ENCODE data around the gene BZW1.

BZW1 gene

DNA sequence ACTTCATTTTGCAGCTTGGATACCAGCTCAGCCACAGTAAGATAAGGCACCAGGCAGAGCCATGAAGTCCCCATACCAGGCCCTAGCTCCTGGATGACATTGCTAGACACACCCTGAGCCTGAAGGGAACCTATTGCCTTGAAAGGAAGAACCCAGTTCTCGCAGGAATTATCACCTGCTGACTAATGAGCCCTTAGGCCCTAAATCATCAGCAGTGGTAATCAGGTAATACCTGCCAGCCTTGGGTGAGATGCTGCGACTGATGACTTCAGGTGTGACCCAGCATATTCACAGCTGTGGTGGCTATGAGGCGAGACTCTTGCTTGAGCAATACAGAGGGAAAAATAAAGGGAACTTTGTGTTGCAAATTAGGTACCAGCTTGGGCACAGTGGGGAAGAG is 27.8 kb downstream of the BZW1 start:
- DNase-seq (ENCODE audit: low read depth), result no peak

- no peak for DNase-seq (ENCODE audit: low read depth)
These were observed 32.6 kb downstream of the BZW1 start for GRCh38 chr2:200843993-200844948.

DNA sequence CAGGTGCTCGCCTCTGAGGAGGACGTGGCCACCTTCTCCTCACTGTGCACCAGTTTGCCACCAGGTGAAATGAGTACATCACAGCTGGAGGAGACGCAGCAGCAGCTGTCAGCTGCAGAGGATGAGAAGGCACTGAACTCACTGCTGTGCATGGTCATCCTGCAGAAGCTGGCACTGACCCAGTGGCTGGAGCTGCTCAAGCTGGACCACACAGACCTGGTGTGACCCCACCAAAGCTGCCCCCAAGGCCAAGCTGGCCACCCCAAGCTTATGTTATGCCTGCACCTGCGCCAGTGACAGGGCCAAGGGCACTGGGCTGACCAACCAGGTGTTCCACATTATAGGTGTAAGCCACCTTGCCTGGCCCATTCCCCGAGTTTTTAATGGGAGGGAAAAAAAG is 33.5 kb downstream of the BZW1 start:
- no peak for DNase-seq (ENCODE audit: low read depth)

DNA sequence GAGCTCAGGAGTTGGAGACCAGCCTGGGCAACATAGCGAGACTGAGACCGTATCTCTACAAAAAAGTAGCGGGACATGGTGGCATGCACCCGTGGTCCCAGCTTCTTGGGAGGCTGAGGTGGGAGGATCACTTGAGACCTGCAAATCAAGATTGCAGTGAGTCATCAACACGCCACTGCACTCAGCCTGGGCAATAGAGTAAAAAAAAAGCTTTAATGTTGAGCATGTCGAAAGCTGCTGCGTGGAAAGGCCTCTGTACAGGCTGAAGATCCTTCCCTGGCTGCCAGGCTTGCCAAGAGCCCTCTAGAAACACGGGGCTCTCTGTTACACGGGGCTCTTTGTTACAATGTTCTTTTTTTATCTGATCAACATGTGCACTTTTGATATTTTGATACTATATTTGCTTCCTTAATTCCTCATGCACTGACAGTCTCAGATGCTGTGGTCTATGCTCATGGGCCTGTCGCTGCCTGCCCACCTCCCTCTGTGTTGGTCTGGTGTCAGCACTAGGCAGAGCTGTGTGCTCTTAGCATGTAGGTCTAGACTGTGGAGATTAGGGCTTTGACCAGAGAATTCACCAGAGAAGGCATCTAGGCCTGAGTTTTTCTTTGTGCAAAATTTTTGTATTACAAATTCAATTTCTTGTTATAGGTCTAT is 34.1 kb downstream of the BZW1 start:
- DNase-seq (ENCODE audit: low read depth), result no peak

GRCh38 chr2:200847269-200847668 is 35.6 kb downstream of the BZW1 start:
- DNase-seq (ENCODE audit: low read depth), result no peak

GRCh38 chr2:200847939-200848338 is 36.2 kb downstream of the BZW1 start:
- DNase-seq (ENCODE audit: low read depth), result no peak

DNA sequence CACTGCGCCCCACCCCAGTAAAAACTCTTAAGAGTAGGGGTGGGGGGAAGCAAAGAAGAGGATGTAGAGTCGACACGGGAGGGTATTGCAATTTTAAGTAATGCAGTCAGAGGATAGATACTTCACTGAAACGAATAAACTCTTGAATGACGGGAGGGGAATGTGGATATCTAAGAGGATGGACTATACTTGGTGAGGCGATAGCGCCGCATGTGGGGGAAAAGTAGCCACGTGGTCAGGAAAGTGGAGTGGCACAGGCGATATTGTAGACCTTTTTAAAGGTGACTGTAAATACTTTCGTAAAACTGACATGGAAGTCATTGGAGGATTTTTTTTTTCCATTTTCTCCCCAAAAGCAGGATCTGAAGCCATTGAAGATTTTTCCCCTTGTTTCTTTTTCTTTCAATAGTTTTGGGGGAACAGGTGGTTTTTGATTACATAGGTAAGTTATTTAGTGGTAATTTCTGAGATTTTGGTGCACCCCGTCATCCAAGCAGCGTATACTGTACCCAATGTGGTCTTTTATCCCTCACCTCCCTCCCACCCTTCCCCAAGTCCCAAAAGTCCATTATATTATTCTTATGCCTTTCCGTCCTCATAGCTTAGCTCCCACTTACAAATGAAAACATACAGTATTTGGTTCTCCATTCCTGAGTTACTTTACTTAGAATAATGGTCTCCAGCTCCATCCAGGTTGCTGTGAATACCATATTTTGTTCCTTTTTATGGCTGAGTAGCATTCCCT is 39.0 kb downstream of the BZW1 start:
- no peak for DNase-seq (ENCODE audit: low read depth)

- DNase-seq (ENCODE audit: low read depth), result no peak
These were observed 39.9 kb downstream of the BZW1 start for GRCh38 chr2:200851398-200852248.

- no peak for DNase-seq (ENCODE audit: low read depth)
These were observed 40.9 kb downstream of the BZW1 start for GRCh38 chr2:200852605-200853004.

GRCh38 chr2:200856806-200857205 is 45.1 kb downstream of the BZW1 start:
- DNase-seq (ENCODE audit: low read depth), result no peak

- DNase-seq (ENCODE audit: low read depth), result peak; percentile 26
These were observed 48.5 kb downstream of the BZW1 start for GRCh38 chr2:200860092-200860795.

GRCh38 chr2:200861617-200862155 is 50.0 kb downstream of the BZW1 start:
- no peak for DNase-seq (ENCODE audit: low read depth)

DNA sequence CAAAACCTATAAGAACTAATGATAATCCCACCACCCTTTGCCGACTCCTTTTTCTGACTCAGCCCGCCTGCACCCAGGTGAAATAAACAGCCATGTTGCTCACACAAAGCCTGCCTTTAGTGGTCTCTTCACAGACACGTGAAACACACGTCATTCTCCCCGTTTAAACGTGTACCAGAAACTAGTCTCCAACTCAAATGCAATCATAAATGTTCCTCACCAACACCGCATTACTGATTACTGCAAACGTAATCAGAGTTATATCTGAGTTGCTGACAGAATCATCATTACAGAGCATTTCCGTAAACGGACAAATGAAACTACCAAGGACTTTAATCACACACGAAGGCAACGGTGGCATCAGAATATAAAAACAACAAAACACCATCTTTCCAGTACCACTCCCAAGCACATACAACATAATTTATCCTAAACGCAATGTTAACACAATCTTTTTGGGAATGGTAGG is 50.9 kb downstream of the BZW1 start:
- DNase-seq (ENCODE audit: low read depth), result peak; percentile 67

- peak; percentile 46 for DNase-seq (ENCODE audit: low read depth)
These were observed 52.1 kb downstream of the BZW1 start for GRCh38 chr2:200863782-200864175.

DNA sequence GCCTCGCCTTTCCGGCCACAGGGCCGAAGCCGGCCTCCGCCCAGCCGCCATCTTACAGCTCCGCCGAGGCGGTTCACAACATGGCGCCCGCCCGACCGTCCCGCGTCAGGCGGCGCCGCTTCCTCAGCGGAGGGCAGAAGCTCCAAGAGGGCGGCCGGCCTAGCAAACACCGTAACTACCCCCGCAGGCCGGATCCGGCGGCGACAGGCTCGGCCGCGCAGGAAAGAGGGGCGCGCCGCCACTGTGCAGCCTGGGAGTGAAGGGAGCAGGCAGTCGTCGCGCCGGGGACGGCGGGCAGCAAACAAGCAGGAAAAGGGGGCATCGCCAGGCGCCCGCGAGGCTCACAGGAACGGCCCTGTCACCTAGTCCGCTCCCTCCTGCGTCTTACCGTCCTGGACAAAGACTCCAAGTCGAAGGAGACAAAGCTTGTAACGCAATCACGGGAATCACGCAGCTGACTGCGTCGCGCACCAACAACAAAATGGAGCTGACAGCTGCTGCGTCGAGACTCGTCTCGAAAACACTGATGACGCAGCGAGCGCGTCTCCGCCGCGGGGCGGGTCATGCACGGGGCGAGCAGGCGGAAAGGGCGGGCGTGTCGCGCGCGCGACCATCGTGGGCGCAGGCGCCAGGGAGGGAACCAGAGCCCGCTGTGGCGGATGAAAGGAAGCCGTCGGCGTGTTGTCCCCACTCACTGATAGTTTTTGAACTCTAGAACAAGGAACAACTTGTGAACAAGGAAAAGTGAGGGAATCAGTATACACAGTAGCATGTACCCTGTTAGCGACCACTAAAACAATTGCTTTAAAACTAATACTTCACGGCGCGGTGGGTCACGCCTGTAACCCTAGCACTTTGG is 52.7 kb downstream of the BZW1 start, which contains the start of gene CLK1:
TSS of gene CLK1 (minus strand) at position 483 of the 859 bp plus-strand sequence. CDS start 2,796 bp downstream, outside the sequence.
- DNase-seq (ENCODE audit: low read depth), result peak; percentile 92

GRCh38 chr2:200869014-200869413 is 57.3 kb downstream of the BZW1 start:
- no peak for DNase-seq (ENCODE audit: low read depth)

DNA sequence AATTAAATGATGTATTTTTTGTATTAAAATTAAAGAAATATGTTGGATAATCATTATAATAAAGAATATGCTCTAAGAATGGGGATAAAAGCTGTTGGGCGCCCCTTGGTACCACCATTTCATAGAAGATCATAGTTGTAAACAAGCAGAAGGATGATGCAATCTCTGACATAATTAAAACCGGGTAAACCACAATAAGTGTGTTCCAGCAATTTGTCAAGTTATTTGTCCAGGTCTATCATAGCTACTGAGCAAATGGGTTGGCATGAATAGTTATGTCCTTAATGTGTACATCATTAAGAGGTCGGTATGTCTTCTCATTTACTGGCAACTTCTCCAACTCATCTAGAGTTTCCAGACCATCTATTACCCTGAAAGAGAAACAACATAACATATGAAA is 59.4 kb downstream of the BZW1 start:
- DNase-seq (ENCODE audit: low read depth), result no peak

DNA sequence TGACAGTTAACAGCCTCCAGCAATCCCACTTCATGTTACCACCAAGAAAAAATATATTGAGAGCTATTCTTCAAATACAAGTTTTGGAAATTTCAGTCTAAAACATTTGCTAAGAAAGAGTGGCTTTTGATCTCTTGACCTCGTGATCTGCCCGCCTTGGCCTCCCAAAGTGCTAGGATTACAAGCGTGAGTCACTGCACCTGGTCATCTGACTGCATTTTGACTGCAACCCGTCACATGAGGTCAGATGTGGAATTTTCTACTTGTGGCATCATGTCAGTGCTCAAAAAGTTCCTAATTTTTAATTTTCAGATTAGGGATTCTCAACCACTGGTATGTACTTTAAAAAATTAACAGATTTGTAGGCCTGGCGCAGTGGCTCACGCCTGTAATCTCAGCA is 61.9 kb downstream of the BZW1 start:
- no peak for DNase-seq (ENCODE audit: low read depth)

Measured in EH (cell line).